MM.1S (cell line): ENCODE results near the gene ABHD12.

Source experiments
- DNase-seq: peaks from one replicate; pipeline ENCODE4 v3.0.0-alpha.2; 2015
- H2AFZ ChIP-seq: fragments of 300-600 bp; sonication (generic); 2 replicates; pipeline ENCODE4 v1.6.0; 2016; ENCODE audit warnings: antibody characterized with exemption, low read length
- H3F3A ChIP-seq: fragments of 300-600 bp; sonication (generic); 2 replicates; pipeline ENCODE4 v1.6.1; 2016; ENCODE audit warnings: mild to moderate bottlenecking, antibody characterized with exemption, low read length, moderate library complexity, mixed read lengths; ENCODE audit not compliant: insufficient read depth
- H3K27ac ChIP-seq: fragments of 300-600 bp; sonication (generic); 2 replicates; pipeline ENCODE4 v1.5.1; 2016; ENCODE audit warnings: mild to moderate bottlenecking, low read length
- H3K27me3 ChIP-seq: fragments of 300-600 bp; sonication (generic); replicated peaks from 2 replicates; pipeline ENCODE4 v1.6.0; 2016; ENCODE audit warnings: low read length; ENCODE audit not compliant: insufficient read depth
- H3K36me3 ChIP-seq: fragments of 300-600 bp; sonication (generic); replicated peaks from 2 replicates; pipeline ENCODE4 v1.6.1; 2016; ENCODE audit warnings: mild to moderate bottlenecking, low read length, mixed read lengths; ENCODE audit not compliant: insufficient read depth
- H3K4me1 ChIP-seq: fragments of 300-600 bp; sonication (generic); 2 replicates; pipeline ENCODE4 v1.6.1; 2016; ENCODE audit warnings: low read length, mixed read lengths
- H3K4me2 ChIP-seq: fragments of 300-600 bp; sonication (generic); 2 replicates; pipeline ENCODE4 v1.6.0; 2016; ENCODE audit warnings: low read depth, low read length
- H3K4me3 ChIP-seq: fragments of 300-600 bp; sonication (generic); 2 replicates; pipeline ENCODE4 v1.5.1; 2016; ENCODE audit warnings: low read length, mixed read lengths
- H3K79me2 ChIP-seq: fragments of 300-600 bp; sonication (generic); 2 replicates; pipeline ENCODE4 v1.6.1; 2016; ENCODE audit warnings: mixed run types, low read length, mixed read lengths
- H3K9ac ChIP-seq: fragments of 300-600 bp; sonication (generic); 2 replicates; pipeline ENCODE4 v1.6.1; 2016; ENCODE audit warnings: low read length, mixed read lengths
- H3K9me2 ChIP-seq: fragments of 300-600 bp; sonication (generic); replicated peaks from 2 replicates; pipeline ENCODE4 v1.6.1; 2016; ENCODE audit warnings: mild to moderate bottlenecking, low read length, mixed read lengths; ENCODE audit not compliant: insufficient read depth
- H3K9me3 ChIP-seq: fragments of 300-600 bp; sonication (generic); replicated peaks from 2 replicates; pipeline ENCODE4 v1.6.1; 2016; ENCODE audit warnings: mild to moderate bottlenecking, low read length, mixed read lengths; ENCODE audit not compliant: insufficient read depth
- H4K20me1 ChIP-seq: fragments of 300-600 bp; sonication (generic); 2 replicates; pipeline ENCODE4 v1.6.1; 2016; ENCODE audit warnings: mild to moderate bottlenecking, low read length, moderate library complexity, mixed read lengths; ENCODE audit not compliant: insufficient read depth
- EZH2 ChIP-seq: fragments of 300-600 bp; sonication (generic); optimal IDR thresholded peaks from 2 replicates; pipeline ENCODE3; 2017; ENCODE audit warnings: low read depth, mild to moderate bottlenecking, antibody characterized with exemption, low read length, mixed read lengths
- EZH2phosphoT487 ChIP-seq: fragments of 300-600 bp; sonication (generic); IDR thresholded peaks from 2 replicates; pipeline ENCODE4 v1.6.1; 2018; ENCODE audit warnings: antibody characterized with exemption, low read length
- TF ChIP-seq, protein P1 (sequence below): fragments of 300-600 bp; sonication (generic); IDR thresholded peaks from 2 replicates; pipeline ENCODE4 v1.5.1; 2016; ENCODE audit warnings: antibody characterized with exemption, low read length, mixed read lengths

The ABHD12 gene

GRCh38 chr20:25376236-25376635, 14.4 kb downstream of the ABHD12 start:
- H3F3A ChIP-seq: no peaks in the 10 kb centered on the region
- no peaks in the 10 kb centered on the region for H3K27me3 ChIP-seq
- no peak overlapping the region for H3K9ac ChIP-seq
- no peak for TF ChIP-seq EZH2phosphoT487
- TF ChIP-seq, protein P1, sequence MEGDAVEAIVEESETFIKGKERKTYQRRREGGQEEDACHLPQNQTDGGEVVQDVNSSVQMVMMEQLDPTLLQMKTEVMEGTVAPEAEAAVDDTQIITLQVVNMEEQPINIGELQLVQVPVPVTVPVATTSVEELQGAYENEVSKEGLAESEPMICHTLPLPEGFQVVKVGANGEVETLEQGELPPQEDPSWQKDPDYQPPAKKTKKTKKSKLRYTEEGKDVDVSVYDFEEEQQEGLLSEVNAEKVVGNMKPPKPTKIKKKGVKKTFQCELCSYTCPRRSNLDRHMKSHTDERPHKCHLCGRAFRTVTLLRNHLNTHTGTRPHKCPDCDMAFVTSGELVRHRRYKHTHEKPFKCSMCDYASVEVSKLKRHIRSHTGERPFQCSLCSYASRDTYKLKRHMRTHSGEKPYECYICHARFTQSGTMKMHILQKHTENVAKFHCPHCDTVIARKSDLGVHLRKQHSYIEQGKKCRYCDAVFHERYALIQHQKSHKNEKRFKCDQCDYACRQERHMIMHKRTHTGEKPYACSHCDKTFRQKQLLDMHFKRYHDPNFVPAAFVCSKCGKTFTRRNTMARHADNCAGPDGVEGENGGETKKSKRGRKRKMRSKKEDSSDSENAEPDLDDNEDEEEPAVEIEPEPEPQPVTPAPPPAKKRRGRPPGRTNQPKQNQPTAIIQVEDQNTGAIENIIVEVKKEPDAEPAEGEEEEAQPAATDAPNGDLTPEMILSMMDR: no peak
- TF ChIP-seq EZH2: no peak
- no peak overlapping the region for H3K4me3 ChIP-seq
- no peaks in the 10 kb centered on the region for H3K9me3 ChIP-seq
- no peak overlapping the region for H2AFZ ChIP-seq
- peaks cover 10% of the 10 kb centered on the region; the same call in 1 of the 2 replicates for H4K20me1 ChIP-seq
- no peak overlapping the region for H3K27ac ChIP-seq
- no peak for DNase-seq
- no peaks in the 10 kb centered on the region for H3K36me3 ChIP-seq
- no peaks in the 10 kb centered on the region for H3K9me2 ChIP-seq
- no peaks in the 10 kb centered on the region for H3K4me1 ChIP-seq
- no peak overlapping the region for H3K4me2 ChIP-seq
- peaks cover 100% of the 10 kb centered on the region for H3K79me2 ChIP-seq

GRCh38 chr20:25374842-25375241, 15.8 kb downstream of the ABHD12 start:
- DNase-seq: no peak
- H3K4me1 ChIP-seq: no peaks in the 10 kb centered on the region
- no peak overlapping the region for H2AFZ ChIP-seq
- no peaks in the 10 kb centered on the region for H3F3A ChIP-seq
- no peaks in the 10 kb centered on the region for H3K9me3 ChIP-seq
- no peak overlapping the region for H3K4me3 ChIP-seq
- peaks cover 100% of the 10 kb centered on the region for H3K79me2 ChIP-seq
- no peak overlapping the region for H3K27ac ChIP-seq
- H3K9ac ChIP-seq: no peak overlapping the region
- TF ChIP-seq EZH2 (no peak), EZH2phosphoT487 (no peak)
- TF ChIP-seq, protein P1: no peak
- H3K27me3 ChIP-seq: no peaks in the 10 kb centered on the region
- H3K9me2 ChIP-seq: no peaks in the 10 kb centered on the region
- H3K36me3 ChIP-seq: no peaks in the 10 kb centered on the region
- peaks cover 13% of the 10 kb centered on the region; the same call in 1 of the 2 replicates for H4K20me1 ChIP-seq
- no peak overlapping the region for H3K4me2 ChIP-seq

GRCh38 chr20:25372584-25373336, 17.9 kb downstream of the ABHD12 start:
- H3K36me3 ChIP-seq: no peaks in the 10 kb centered on the region
- DNase-seq: no peak
- no peak overlapping the region for H3K27ac ChIP-seq
- H3K9me3 ChIP-seq: no peaks in the 10 kb centered on the region
- no peak for TF ChIP-seq EZH2
- no peak for TF ChIP-seq EZH2phosphoT487
- TF ChIP-seq, protein P1: no peak
- H3K9me2 ChIP-seq: no peaks in the 10 kb centered on the region
- no peak overlapping the region for H3K4me2 ChIP-seq
- H3K27me3 ChIP-seq: no peaks in the 10 kb centered on the region
- H4K20me1 ChIP-seq: peaks cover 13% of the 10 kb centered on the region
- no peak overlapping the region for H2AFZ ChIP-seq
- H3K9ac ChIP-seq: no peak overlapping the region
- H3K4me1 ChIP-seq: no peaks in the 10 kb centered on the region
- H3K4me3 ChIP-seq: no peak overlapping the region
- H3F3A ChIP-seq: no peaks in the 10 kb centered on the region
- peaks cover 100% of the 10 kb centered on the region for H3K79me2 ChIP-seq
